Cardiac fibroblast (primary cell): ENCODE measurements around the gene LTB4R2.
A peak's percentile ranks its signal among the peaks of the same experiment; 100 is the strongest.
"Not testable (repeated sequence)": the region's sequence is repeated elsewhere in the genome, so short reads cannot be mapped to it uniquely, and the experiment has no call there.

Experiments used
- DNase-seq, 2 donors: peaks; one replicate each; pipeline versions ENCODE4 v3.0.0 to v3.0.0-alpha.2; 2010; ENCODE audit warnings: low read depth in 2 of 2
- H3K4me3 ChIP-seq, 2 donors: replicated peaks in 1 of 2; 1 replicate in 1 of 2; 2 replicates in 1 of 2; pipeline ENCODE4 v1.5.1; 2011; ENCODE audit warnings: low read depth in 2 of 2, low read length in 2 of 2, mild to moderate bottlenecking in 2 of 2, moderate library complexity in 1 of 2
- CTCF ChIP-seq: IDR thresholded peaks from one replicate; pipeline ENCODE4 v1.5.1; 2011; ENCODE audit warnings: low read depth, mild to moderate bottlenecking, low read length, inconsistent platforms

LTB4R2 gene

GRCh38 chr14:24322672-24323071 lies 12.7 kb downstream of the LTB4R2 start:
- no peak for TF ChIP-seq CTCF
- no peak for DNase-seq
- no peak overlapping the region for H3K4me3 ChIP-seq

GRCh38 chr14:24323341-24323740 lies 13.4 kb downstream of the LTB4R2 start:
- DNase-seq, result no peak
- H3K4me3 ChIP-seq, result no peak overlapping the region
- TF ChIP-seq CTCF, result no peak

- H3K4me3 ChIP-seq, result no peak overlapping the region
- no peak for DNase-seq
- no peak for TF ChIP-seq CTCF
Observed at GRCh38 chr14:24324024-24324423, 14.1 kb downstream of the LTB4R2 start.

GRCh38 chr14:24325041-24325530 lies 15.1 kb downstream of the LTB4R2 start:
- DNase-seq, result no peak
- TF ChIP-seq CTCF, result no peak
- no peak overlapping the region for H3K4me3 ChIP-seq

GRCh38 chr14:24325963-24326362 lies 16.0 kb downstream of the LTB4R2 start:
- TF ChIP-seq CTCF, result no peak
- no peak for DNase-seq
- no peak overlapping the region for H3K4me3 ChIP-seq

GRCh38 chr14:24327303-24327702 lies 17.4 kb downstream of the LTB4R2 start:
- DNase-seq, result no peak
- H3K4me3 ChIP-seq, result no peak overlapping the region
- no peak for TF ChIP-seq CTCF

- DNase-seq, result peak; percentile 32 to 40
- peak; percentile 39 for TF ChIP-seq CTCF
- not testable (repeated sequence) for H3K4me3 ChIP-seq
Observed at GRCh38 chr14:24327914-24328313, 18.0 kb downstream of the LTB4R2 start.
